Naive B cell (primary cell): ENCODE results near the gene NKAIN2. TPM values are rescaled to one million over a fixed set of nuclear protein-coding genes. Genes with fewer than 3 reads are reported as not detected.

Experiments used
- ATAC-seq, 2 donors: fragments of 150-1000 bp; cut with Tn5 transposase; 2 replicates each; pipeline ENCODE4 v1.10.0; 2021; ENCODE audit warnings: low read depth in 2 of 2, mild to moderate bottlenecking in 2 of 2, moderate library complexity in 2 of 2
- DNase-seq: peaks from one replicate; pipeline ENCODE4 v3.0.0; 2022
- H3K27ac Mint-ChIP-seq, 6 donors: one replicate each; pipeline ENCODE4 v1.8.0; 2020 to 2022; ENCODE audit warnings: mild to moderate bottlenecking in 6 of 6, mixed read lengths in 6 of 6, moderate library complexity in 5 of 6, inconsistent platforms in 2 of 6
- H3K27me3 Mint-ChIP-seq, 3 donors: one replicate each; pipeline ENCODE4 v1.8.0; 2021 to 2022; ENCODE audit warnings: mixed read lengths in 3 of 3, mild to moderate bottlenecking in 1 of 3
- H3K36me3 Mint-ChIP-seq, 2 donors: one replicate each; pipeline ENCODE4 v1.8.0; 2020 to 2022; ENCODE audit warnings: mixed read lengths in 2 of 2, inconsistent platforms in 1 of 2, mild to moderate bottlenecking in 1 of 2
- H3K4me1 Mint-ChIP-seq, 3 donors: one replicate each; pipeline ENCODE4 v1.8.0; 2020 to 2022; ENCODE audit warnings: mixed read lengths in 3 of 3, inconsistent platforms in 1 of 3, mild to moderate bottlenecking in 1 of 3, moderate library complexity in 1 of 3
- H3K4me3 Mint-ChIP-seq, 8 donors: one replicate each; pipeline ENCODE4 v1.8.0; 2020 to 2022; ENCODE audit warnings: mild to moderate bottlenecking in 8 of 8, mixed read lengths in 8 of 8, moderate library complexity in 8 of 8, inconsistent platforms in 2 of 8
- H3K9me3 Mint-ChIP-seq, 7 donors: one replicate each; pipeline ENCODE4 v1.8.0; 2020 to 2022; ENCODE audit warnings: mixed read lengths in 7 of 7, mild to moderate bottlenecking in 5 of 7, inconsistent platforms in 2 of 7, moderate library complexity in 1 of 7
- polyA plus RNA-seq, 6 donors: library from polyadenylated mRNA; unstranded; fragments of 300-500 nt; fragmentation: Illumina TruSeq; gene quantifications; one replicate each; pipeline ENCODE4 v1.2.3, GENCODE V29; 2021; ENCODE audit warnings: low read depth in 6 of 6

NKAIN2 gene
- polyA plus RNA-seq, 6 donors from 2014 or later, result not detected

DNA sequence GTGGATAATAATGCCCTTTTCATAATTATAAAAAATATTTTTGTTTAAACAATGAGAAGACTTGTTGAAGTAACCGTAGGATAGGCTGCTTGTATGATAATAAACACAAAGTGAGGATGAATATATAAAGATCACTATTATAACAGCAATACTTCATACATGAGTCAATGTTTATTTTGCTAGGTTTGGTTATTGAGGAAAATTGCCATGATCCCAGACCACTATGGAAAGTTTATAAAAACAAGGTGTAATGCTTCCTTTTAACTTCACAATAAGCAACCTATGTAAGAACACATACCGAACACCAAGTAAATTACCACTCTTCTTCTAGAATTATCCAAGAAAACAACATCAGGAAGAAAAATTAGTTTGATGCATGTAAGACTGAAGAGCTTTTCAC is 663.3 kb downstream of the NKAIN2 start:
- H3K4me3 Mint-ChIP-seq, result no peak overlapping the region
- no peaks in the 10 kb centered on the region for H3K27me3 Mint-ChIP-seq
- H3K27ac Mint-ChIP-seq, result no peak overlapping the region
- H3K9me3 Mint-ChIP-seq, result peaks cover 0 to 4% (median 0%) of the 10 kb centered on the region in 7 donors
- DNase-seq (no peak), ATAC-seq (no peak)
- H3K36me3 Mint-ChIP-seq, result no peaks in the 10 kb centered on the region
- H3K4me1 Mint-ChIP-seq, result no peaks in the 10 kb centered on the region

DNA sequence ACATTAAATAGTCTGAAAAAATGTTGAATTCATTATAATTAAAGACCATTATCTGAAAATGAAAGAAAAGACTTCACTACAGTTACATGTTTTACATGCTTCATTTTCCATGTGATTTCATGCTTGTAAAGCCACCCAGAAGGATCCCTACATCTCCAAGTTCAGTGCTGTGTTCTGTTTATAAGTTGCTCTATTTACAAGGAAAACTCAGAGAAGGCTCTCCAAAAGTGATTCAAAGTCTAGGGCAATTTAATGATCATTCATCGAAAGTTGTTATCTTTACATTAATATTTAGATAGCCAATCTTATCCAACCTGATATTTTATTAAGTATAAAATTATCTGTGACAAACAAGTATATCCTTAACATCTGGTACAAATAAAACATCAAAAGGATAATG is 663.7 kb downstream of the NKAIN2 start:
- ATAC-seq (no peak), DNase-seq (no peak)
- Mint-ChIP-seq H3K9me3 (peaks cover 0 to 4% (median 4%) of the 10 kb centered on the region in 7 donors), H3K4me3 (no peak overlapping the region), H3K36me3 (no peaks in the 10 kb centered on the region), H3K4me1 (no peaks in the 10 kb centered on the region), H3K27ac (no peak overlapping the region), H3K27me3 (no peaks in the 10 kb centered on the region)

DNA sequence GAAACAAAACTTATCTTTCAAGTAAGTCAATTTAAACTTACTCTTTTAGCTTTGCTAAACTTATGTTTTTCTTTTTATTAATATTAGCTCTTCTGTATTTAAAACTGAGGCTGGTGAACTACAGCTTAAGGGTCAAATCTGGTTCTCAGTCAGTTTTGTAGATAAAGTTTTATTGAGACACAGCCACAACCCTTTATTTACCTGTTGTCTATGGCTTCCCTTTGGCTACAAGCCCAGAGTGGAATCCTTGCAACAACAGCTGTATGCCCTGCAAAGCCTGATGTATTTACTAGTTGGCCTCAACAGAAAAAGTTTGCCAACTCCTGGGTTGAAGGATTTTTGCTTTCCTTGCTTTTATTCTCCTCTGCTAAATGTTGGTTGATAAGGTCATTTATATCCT is 667.1 kb downstream of the NKAIN2 start:
- no peak for DNase-seq
- Mint-ChIP-seq H3K27me3 (no peaks in the 10 kb centered on the region), H3K27ac (no peak overlapping the region), H3K4me3 (no peak overlapping the region), H3K4me1 (no peaks in the 10 kb centered on the region), H3K9me3 (peaks cover 0 to 7% (median 3%) of the 10 kb centered on the region in 7 donors), H3K36me3 (no peaks in the 10 kb centered on the region)
- no peak for ATAC-seq

DNA sequence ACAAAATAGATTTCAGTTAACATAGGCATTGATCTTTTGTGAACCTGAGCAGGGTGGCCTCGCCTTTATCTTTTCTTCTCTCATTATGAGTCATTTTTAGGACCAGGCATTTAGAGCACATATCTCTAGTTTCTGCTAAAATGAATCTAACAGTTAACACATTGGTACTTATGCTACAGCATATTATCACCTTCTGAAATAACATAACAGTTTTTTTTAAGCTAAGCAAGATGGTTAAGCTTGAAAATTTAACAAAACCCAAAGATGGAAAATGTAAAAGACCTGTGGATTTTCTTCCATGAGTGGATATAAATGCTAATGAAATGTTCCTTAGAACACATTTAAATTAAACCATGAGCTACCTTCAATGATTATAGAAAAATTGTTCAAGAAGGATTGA is 671.5 kb downstream of the NKAIN2 start:
- Mint-ChIP-seq H3K4me3 (no peak overlapping the region), H3K36me3 (no peaks in the 10 kb centered on the region), H3K4me1 (no peaks in the 10 kb centered on the region), H3K27me3 (no peaks in the 10 kb centered on the region), H3K27ac (no peak overlapping the region), H3K9me3 (peaks cover 0 to 13% (median 5%) of the 10 kb centered on the region in 7 donors)
- DNase-seq, result no peak
- ATAC-seq, result no peak

DNA sequence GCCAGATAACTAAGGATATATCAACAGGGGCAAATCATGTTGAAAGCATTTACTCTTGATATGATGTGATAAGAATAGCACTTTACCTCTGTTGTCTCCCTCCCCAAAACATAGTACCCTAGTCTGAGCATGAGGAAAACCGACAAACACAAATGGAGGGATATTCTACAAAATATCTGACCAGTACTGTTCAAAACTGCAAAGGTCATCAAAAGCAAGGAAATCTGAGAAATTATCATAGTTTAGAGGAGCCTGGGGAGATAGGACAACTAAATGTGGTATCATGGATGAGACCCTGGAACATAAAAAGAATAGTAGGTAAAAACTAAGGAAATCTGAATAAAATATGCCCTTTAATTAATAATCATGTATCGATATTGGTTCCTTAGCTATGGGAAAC is 675.2 kb downstream of the NKAIN2 start:
- no peak for ATAC-seq
- no peak overlapping the region for H3K27ac Mint-ChIP-seq
- no peaks in the 10 kb centered on the region for H3K27me3 Mint-ChIP-seq
- no peaks in the 10 kb centered on the region for H3K36me3 Mint-ChIP-seq
- peaks cover 0 to 9% (median 0%) of the 10 kb centered on the region in 7 donors for H3K9me3 Mint-ChIP-seq
- no peaks in the 10 kb centered on the region for H3K4me1 Mint-ChIP-seq
- no peak for DNase-seq
- H3K4me3 Mint-ChIP-seq, result no peak overlapping the region

DNA sequence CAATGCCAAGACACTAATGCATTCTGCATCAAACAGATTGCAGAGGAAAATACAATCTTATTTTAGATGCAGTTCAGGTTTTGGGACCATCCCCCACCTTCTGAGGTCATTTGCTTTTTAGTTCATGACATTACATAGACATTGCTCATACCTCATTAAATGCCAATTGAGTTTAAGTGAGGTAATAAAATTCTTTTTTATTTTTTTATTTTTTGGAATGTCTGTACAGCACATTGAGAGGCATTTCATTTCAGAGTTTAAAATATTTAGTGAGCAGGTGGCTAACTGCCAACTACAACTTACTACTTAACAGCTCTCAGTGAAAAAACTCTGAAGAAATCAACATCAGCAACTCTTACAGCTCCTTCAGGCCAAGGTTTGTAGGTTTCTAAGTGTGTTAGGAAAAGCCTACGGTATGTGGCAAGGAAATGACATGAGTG is 676.3 kb downstream of the NKAIN2 start:
- ATAC-seq (no peak), DNase-seq (no peak)
- Mint-ChIP-seq H3K9me3 (peaks cover 0 to 9% (median 0%) of the 10 kb centered on the region in 7 donors), H3K27ac (no peak overlapping the region), H3K4me3 (no peak overlapping the region), H3K4me1 (no peaks in the 10 kb centered on the region), H3K27me3 (no peaks in the 10 kb centered on the region), H3K36me3 (no peaks in the 10 kb centered on the region)

DNA sequence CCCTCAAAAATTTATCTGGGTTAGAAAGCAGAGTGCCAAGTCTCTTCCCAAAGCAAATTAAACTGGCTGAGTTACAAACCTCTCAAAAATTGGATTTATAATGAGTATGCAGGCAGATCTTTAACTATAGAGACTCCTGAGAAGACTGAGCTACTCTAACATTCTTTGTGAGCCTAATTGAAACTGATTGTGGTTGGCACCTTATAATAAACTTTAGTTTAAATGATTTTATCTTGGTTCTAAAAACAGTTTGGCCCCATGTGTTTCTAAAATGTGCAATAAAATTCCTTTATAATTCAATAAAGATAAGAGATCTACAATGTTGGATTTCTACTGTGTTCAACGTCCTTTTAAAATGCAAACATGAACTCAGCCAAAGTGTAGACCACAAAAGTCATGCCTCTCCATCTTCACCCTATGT is 678.4 kb downstream of the NKAIN2 start:
- Mint-ChIP-seq H3K27me3 (no peaks in the 10 kb centered on the region), H3K27ac (no peak overlapping the region), H3K4me1 (no peaks in the 10 kb centered on the region), H3K4me3 (no peak overlapping the region), H3K36me3 (no peaks in the 10 kb centered on the region), H3K9me3 (peaks cover 0 to 4% (median 0%) of the 10 kb centered on the region in 7 donors)
- ATAC-seq, result no peak
- no peak for DNase-seq

DNA sequence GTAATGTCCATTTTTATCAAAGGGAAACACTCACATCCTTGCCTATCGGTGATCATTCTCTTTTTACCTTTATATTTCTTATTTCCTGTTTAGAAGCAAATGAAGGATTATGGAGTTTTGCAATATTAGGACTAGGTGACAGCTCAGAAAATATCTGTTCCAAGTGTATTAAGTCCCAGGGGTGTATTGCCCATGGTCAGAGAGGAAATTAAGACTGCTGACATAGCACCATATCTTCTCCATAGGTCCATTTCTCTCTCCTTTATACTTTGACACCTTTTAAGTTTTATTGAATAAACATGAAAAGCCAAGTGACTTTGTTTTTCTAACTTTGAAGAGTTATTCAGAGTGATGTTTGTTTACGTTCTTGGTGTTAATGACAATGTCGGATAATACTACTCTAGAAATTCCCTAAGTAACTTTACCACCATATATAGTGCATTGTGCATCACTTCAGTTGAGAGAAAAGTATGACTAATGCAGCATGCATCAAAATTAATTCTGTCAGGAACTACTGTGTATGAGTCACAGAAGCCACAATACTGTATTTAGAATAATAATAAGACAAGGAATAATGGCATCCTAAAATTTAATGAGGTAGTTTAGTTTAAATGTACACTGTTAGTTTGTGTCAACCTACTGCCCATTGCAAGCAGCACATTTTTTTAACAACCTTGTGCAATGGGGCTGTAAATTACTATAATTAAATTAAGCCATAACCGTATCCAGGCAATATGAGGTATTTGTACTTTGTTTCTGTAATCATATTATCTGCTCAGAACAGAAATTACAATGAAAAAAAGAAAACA is 684.2 kb downstream of the NKAIN2 start:
- Mint-ChIP-seq H3K9me3 (no peaks in the 10 kb centered on the region), H3K27me3 (no peaks in the 10 kb centered on the region), H3K27ac (no peak overlapping the region), H3K36me3 (no peaks in the 10 kb centered on the region), H3K4me1 (no peaks in the 10 kb centered on the region), H3K4me3 (no peak overlapping the region)
- ATAC-seq (no peak), DNase-seq (no peak)

DNA sequence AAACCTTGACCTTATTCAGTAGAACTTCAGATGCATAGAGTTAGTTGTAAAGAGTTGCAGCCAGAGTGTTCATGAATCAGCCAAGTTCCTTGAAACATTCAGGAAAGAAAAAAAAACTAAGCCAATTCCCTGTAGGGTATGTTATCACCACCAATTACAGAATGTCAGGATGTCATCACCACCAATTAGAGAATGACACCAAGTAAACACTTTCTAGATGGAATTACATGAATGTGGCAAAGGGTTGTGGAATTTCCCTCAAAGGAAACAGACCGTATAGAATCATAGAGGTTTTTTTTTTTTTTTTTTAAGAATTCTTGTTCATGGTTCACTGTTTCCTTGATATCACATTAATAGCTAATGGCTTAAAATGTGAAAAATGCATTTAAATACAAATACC is 686.5 kb downstream of the NKAIN2 start:
- DNase-seq, result no peak
- H3K27ac Mint-ChIP-seq, result no peak overlapping the region
- H3K9me3 Mint-ChIP-seq, result no peaks in the 10 kb centered on the region
- no peak for ATAC-seq
- no peaks in the 10 kb centered on the region for H3K27me3 Mint-ChIP-seq
- no peaks in the 10 kb centered on the region for H3K4me1 Mint-ChIP-seq
- H3K36me3 Mint-ChIP-seq, result no peaks in the 10 kb centered on the region
- H3K4me3 Mint-ChIP-seq, result no peak overlapping the region

DNA sequence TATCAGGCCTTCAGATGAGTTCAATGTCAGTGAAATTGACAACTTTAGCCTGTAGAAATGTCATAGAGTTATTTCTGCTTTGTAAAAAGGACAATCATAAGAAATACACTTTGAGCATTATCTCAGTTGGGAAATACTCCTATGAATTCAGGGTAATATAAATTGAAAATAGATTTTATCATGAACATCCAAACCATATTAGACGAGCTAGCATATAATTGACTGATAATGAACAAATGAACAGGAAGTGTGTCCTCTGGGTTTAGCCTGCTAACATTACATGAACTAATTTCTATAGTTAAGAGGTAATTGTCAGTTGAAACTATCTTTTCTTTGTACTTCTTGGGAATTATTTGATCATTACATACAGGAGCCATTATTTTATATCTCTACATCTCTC is 689.6 kb downstream of the NKAIN2 start:
- DNase-seq, result no peak
- Mint-ChIP-seq H3K4me3 (no peak overlapping the region), H3K27me3 (no peaks in the 10 kb centered on the region), H3K27ac (no peak overlapping the region), H3K4me1 (no peaks in the 10 kb centered on the region), H3K9me3 (peaks cover 0 to 1% (median 0%) of the 10 kb centered on the region in 7 donors), H3K36me3 (no peaks in the 10 kb centered on the region)
- no peak for ATAC-seq

DNA sequence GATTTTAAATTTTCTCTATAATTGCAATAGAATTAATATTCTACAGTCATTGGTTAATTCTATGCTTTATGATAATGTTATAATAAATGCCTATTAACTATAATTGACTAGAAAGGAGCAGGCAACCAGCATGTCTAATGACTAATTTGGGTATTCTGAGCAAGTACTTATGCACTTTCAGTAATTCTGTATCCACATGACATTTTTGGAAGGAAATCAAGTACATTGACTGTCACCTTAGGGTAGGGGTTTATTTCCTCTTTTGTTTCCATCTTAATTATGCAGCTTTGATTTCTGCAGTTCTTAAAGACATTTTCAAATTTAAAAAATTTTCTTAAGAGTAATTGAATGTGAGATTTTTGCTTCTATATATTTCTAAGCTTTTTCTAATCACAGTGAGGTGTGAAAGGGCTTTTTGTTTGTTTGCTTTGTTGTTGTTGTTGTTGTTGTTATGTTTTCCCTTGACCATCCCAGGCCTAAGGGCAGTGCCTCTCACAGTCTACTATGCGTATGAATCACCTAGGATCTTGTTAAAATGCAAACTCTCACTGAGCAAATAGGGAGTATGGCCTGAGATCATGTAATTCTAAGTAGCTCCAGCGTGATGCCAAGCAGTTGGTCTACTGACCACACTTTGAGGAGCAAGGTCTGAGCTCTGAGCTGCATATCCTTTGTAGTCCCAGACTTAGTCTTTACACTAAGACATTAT is 691.4 kb downstream of the NKAIN2 start:
- Mint-ChIP-seq H3K36me3 (no peaks in the 10 kb centered on the region), H3K27me3 (no peaks in the 10 kb centered on the region), H3K9me3 (peaks cover 0 to 1% (median 0%) of the 10 kb centered on the region in 7 donors), H3K4me3 (no peak overlapping the region), H3K27ac (no peak overlapping the region), H3K4me1 (no peaks in the 10 kb centered on the region)
- DNase-seq (no peak), ATAC-seq (no peak)

DNA sequence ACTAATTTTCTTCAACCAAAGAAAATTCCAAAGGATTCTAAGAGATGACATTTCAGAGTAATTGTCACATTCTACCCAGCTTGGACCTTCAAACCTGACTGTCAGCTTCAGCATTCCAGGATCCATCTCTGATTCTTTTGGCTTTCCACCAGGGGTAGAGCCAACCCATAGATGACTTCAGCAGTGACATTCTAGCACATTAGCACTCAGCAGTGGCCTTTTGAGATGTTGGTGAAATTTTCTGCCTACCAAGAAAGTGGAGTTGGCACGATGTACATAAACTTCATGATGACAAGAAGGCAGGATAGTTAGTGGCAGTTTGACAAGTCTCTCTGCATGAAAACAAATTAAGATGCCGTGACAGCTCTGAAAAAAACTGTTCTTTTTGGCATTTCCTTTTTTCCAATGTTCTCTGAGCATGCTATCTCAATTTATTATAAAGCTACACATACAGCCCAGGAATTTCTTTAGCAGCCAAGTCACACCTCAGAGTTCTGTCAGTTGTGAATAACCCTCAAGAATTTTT is 692.1 kb downstream of the NKAIN2 start:
- Mint-ChIP-seq H3K4me1 (no peaks in the 10 kb centered on the region), H3K4me3 (no peak overlapping the region), H3K27me3 (no peaks in the 10 kb centered on the region), H3K36me3 (no peaks in the 10 kb centered on the region), H3K9me3 (peaks cover 0 to 1% (median 0%) of the 10 kb centered on the region in 7 donors), H3K27ac (no peak overlapping the region)
- DNase-seq (no peak), ATAC-seq (no peak)

DNA sequence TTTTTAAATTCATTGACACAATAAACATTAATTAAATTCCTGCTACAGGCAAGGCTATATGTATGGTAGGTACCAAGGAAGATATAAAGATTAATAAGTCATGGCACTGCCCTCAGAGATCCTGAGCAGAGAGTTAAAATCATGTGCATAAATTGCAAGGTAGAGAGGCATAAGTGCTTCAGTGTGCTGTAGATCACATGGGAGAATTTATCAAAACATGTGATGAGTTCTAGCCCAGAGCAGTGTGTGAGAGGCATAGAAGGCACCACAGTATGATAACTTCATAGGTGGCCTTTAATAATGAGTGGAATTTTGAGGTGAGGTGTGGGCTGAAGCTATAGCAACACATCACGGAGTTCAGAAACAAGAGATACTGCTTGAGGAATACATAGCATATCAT is 692.7 kb downstream of the NKAIN2 start:
- H3K9me3 Mint-ChIP-seq, result peaks cover 0 to 3% (median 0%) of the 10 kb centered on the region in 7 donors

DNA sequence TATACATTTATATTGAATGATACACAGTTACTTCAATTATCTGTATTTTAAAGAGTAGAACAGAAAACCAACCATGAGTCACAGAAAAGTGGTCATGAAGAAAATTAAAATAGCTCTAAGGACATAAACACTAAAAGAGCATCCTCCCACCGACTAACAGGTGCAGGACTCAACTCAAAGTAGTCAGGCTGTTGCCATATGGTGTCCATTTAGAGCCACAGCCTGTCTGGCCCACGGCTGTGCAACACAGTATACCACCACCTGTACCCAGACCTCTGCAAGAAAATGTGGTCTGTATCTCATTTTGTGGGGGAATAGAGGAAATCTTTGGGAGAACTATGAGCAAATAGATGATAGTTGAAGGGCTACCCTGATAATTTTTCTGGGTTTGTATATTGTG is 708.8 kb downstream of the NKAIN2 start:
- DNase-seq (no peak), ATAC-seq (no peak)
- Mint-ChIP-seq H3K9me3 (peaks cover 0 to 8% (median 2%) of the 10 kb centered on the region in 7 donors), H3K4me1 (no peaks in the 10 kb centered on the region), H3K27me3 (no peaks in the 10 kb centered on the region), H3K27ac (no peak overlapping the region), H3K4me3 (no peak overlapping the region), H3K36me3 (no peaks in the 10 kb centered on the region)

More for the DNA sequence above, 692.7 kb downstream of the NKAIN2 start:
- no peak overlapping the region for H3K27ac Mint-ChIP-seq
- no peaks in the 10 kb centered on the region for H3K36me3 Mint-ChIP-seq
- no peak overlapping the region for H3K4me3 Mint-ChIP-seq
- no peak for DNase-seq
- ATAC-seq, result no peak
- no peaks in the 10 kb centered on the region for H3K4me1 Mint-ChIP-seq
- H3K27me3 Mint-ChIP-seq, result no peaks in the 10 kb centered on the region
